Measurements from ENCODE around the gene YPEL5.

- no peak for TF ChIP-seq EZH2 (IDR thresholded peaks at IDR 0.05; ENCODE audit: borderline replicate concordance, control insufficient read depth, low read depth, low read length)
- TF ChIP-seq SIN3A (IDR thresholded peaks at IDR 0.05; ENCODE audit: low read depth, low read length) = no peak
Measured at GRCh38 chr2:30188292-30188691, 41.5 kb downstream of the YPEL5 start.

Data from GM12878 (cell line).